ENCODE results near the gene MBNL1.

MBNL1 gene

GRCh38 chr3:152446495-152446894, 177.8 kb downstream of the MBNL1 start:
- no peak for TF ChIP-seq SP1 (IDR thresholded peaks at IDR 0.05)
- TF ChIP-seq ELF4 (IDR thresholded peaks at IDR 0.05), result no peak
- no peak for TF ChIP-seq PKNOX1 (IDR thresholded peaks at IDR 0.05)
- no peak for TF ChIP-seq HDGF (IDR thresholded peaks at IDR 0.05; ENCODE audit: borderline replicate concordance)
- TF ChIP-seq LEF1 (IDR thresholded peaks at IDR 0.05; ENCODE audit: borderline replicate concordance), result no peak
- TF ChIP-seq SUZ12 (IDR thresholded peaks at IDR 0.05), result no peak
- TF ChIP-seq ARNT (IDR thresholded peaks at IDR 0.05), result no peak
- TF ChIP-seq CTBP1 (IDR thresholded peaks at IDR 0.05; ENCODE audit: borderline replicate concordance), result no peak
- TF ChIP-seq FOXA1 (IDR thresholded peaks at IDR 0.05), result no peak
- no peak for TF ChIP-seq TARDBP (IDR thresholded peaks at IDR 0.05)
- no peak for TF ChIP-seq FOXK2 (IDR thresholded peaks at IDR 0.05)
- no peak for TF ChIP-seq NFRKB (IDR thresholded peaks at IDR 0.05)
- TF ChIP-seq ZNF384 (IDR thresholded peaks at IDR 0.05), result no peak
- TF ChIP-seq BHLHE40 (IDR thresholded peaks at IDR 0.05; ENCODE audit: borderline replicate concordance), result no peak
- no peak for TF ChIP-seq L3MBTL2 (conservative IDR thresholded peaks at IDR 0.05)
- no peak for TF ChIP-seq FOXM1 (IDR thresholded peaks at IDR 0.05; ENCODE audit: borderline replicate concordance)
- DNase-seq (ENCODE audit: extremely low spot score), result no peak
- ChIA-PET POLR2A (no interaction called here), CTCF (no interaction called here)

- TF ChIP-seq SP1 (IDR thresholded peaks at IDR 0.05), result no peak
- no peak for TF ChIP-seq FOXM1 (IDR thresholded peaks at IDR 0.05; ENCODE audit: borderline replicate concordance)
- TF ChIP-seq CTBP1 (IDR thresholded peaks at IDR 0.05; ENCODE audit: borderline replicate concordance), result no peak
- no peak for TF ChIP-seq TARDBP (IDR thresholded peaks at IDR 0.05)
- no peak for TF ChIP-seq SUZ12 (IDR thresholded peaks at IDR 0.05)
- no peak for TF ChIP-seq ZNF384 (IDR thresholded peaks at IDR 0.05)
- TF ChIP-seq FOXK2 (IDR thresholded peaks at IDR 0.05), result no peak
- TF ChIP-seq LEF1 (IDR thresholded peaks at IDR 0.05; ENCODE audit: borderline replicate concordance), result no peak
- no peak for TF ChIP-seq HDGF (IDR thresholded peaks at IDR 0.05; ENCODE audit: borderline replicate concordance)
- no peak for TF ChIP-seq NFRKB (IDR thresholded peaks at IDR 0.05)
- DNase-seq (ENCODE audit: extremely low spot score), result no peak
- ChIA-PET CTCF (no interaction called here), POLR2A (no interaction called here)
Observed at GRCh38 chr3:152447511-152447910, 178.8 kb downstream of the MBNL1 start.

GRCh38 chr3:152448091-152448490, 179.4 kb downstream of the MBNL1 start:
- TF ChIP-seq NFRKB (IDR thresholded peaks at IDR 0.05) (no peak), FOXA1 (IDR thresholded peaks at IDR 0.05) (no peak), FOXM1 (IDR thresholded peaks at IDR 0.05; ENCODE audit: borderline replicate concordance) (no peak), PKNOX1 (IDR thresholded peaks at IDR 0.05) (no peak), LEF1 (IDR thresholded peaks at IDR 0.05; ENCODE audit: borderline replicate concordance) (no peak), TARDBP (IDR thresholded peaks at IDR 0.05) (no peak), FOXK2 (IDR thresholded peaks at IDR 0.05) (no peak), SP1 (IDR thresholded peaks at IDR 0.05) (no peak), ARNT (IDR thresholded peaks at IDR 0.05) (no peak), SUZ12 (IDR thresholded peaks at IDR 0.05) (no peak), ELF4 (IDR thresholded peaks at IDR 0.05) (no peak), BHLHE40 (IDR thresholded peaks at IDR 0.05; ENCODE audit: borderline replicate concordance) (no peak), L3MBTL2 (conservative IDR thresholded peaks at IDR 0.05) (no peak)
- DNase-seq (ENCODE audit: extremely low spot score), result no peak
- ChIA-PET CTCF (no interaction called here), POLR2A (no interaction called here)

- ChIA-PET POLR2A (no interaction called here), CTCF (no interaction called here)
- DNase-seq (ENCODE audit: extremely low spot score), result no peak
- TF ChIP-seq HDGF (IDR thresholded peaks at IDR 0.05; ENCODE audit: borderline replicate concordance) (no peak), ELF4 (IDR thresholded peaks at IDR 0.05) (no peak), FOXM1 (IDR thresholded peaks at IDR 0.05; ENCODE audit: borderline replicate concordance) (no peak), LEF1 (IDR thresholded peaks at IDR 0.05; ENCODE audit: borderline replicate concordance) (no peak), CTBP1 (IDR thresholded peaks at IDR 0.05; ENCODE audit: borderline replicate concordance) (no peak), FOXK2 (IDR thresholded peaks at IDR 0.05) (no peak), BHLHE40 (IDR thresholded peaks at IDR 0.05; ENCODE audit: borderline replicate concordance) (no peak), PKNOX1 (IDR thresholded peaks at IDR 0.05) (no peak), FOXA1 (IDR thresholded peaks at IDR 0.05) (no peak), L3MBTL2 (conservative IDR thresholded peaks at IDR 0.05) (no peak), TARDBP (IDR thresholded peaks at IDR 0.05) (no peak)
Observed at GRCh38 chr3:152452318-152452717, 183.6 kb downstream of the MBNL1 start.

GRCh38 chr3:152454076-152454875, 185.5 kb downstream of the MBNL1 start:
- POLR2A ChIA-PET, result no interaction called here
- CTCF ChIA-PET, result no interaction called here
- no peak for DNase-seq (ENCODE audit: extremely low spot score)
- TF ChIP-seq ARNT (IDR thresholded peaks at IDR 0.05), result no peak
- no peak for TF ChIP-seq FOXA1 (IDR thresholded peaks at IDR 0.05)
- no peak for TF ChIP-seq ELF4 (IDR thresholded peaks at IDR 0.05)
- no peak for TF ChIP-seq SP1 (IDR thresholded peaks at IDR 0.05)
- no peak for TF ChIP-seq SUZ12 (IDR thresholded peaks at IDR 0.05)
- no peak for TF ChIP-seq PKNOX1 (IDR thresholded peaks at IDR 0.05)
- no peak for TF ChIP-seq ZNF384 (IDR thresholded peaks at IDR 0.05)
- no peak for TF ChIP-seq NFRKB (IDR thresholded peaks at IDR 0.05)

All from HEK293T (cell line).